Erythroblast (primary cell): Measurements from ENCODE around the gene CTAGE1.
"Not testable (repeated sequence)": the region's sequence is repeated elsewhere in the genome, so short reads cannot be mapped to it uniquely, and the experiment has no call there.

ENCODE experiments used
- DNase-seq, 2 experiments: peaks; one replicate each; lab custom pipeline; 2025; lab: John Stamatoyannopoulos, UW
- GATA1 ChIP-seq: IDR thresholded peaks from 2 replicates; pipeline ENCODE4 v1.6.1; 2011; ENCODE audit warnings: low read depth, mild to moderate bottlenecking, control low read depth, low read length, moderate library complexity
- POLR2A ChIP-seq: IDR thresholded peaks from 2 replicates; pipeline ENCODE4 v1.6.1; 2011; ENCODE audit warnings: mild to moderate bottlenecking, low read length

CTAGE1 gene

DNA sequence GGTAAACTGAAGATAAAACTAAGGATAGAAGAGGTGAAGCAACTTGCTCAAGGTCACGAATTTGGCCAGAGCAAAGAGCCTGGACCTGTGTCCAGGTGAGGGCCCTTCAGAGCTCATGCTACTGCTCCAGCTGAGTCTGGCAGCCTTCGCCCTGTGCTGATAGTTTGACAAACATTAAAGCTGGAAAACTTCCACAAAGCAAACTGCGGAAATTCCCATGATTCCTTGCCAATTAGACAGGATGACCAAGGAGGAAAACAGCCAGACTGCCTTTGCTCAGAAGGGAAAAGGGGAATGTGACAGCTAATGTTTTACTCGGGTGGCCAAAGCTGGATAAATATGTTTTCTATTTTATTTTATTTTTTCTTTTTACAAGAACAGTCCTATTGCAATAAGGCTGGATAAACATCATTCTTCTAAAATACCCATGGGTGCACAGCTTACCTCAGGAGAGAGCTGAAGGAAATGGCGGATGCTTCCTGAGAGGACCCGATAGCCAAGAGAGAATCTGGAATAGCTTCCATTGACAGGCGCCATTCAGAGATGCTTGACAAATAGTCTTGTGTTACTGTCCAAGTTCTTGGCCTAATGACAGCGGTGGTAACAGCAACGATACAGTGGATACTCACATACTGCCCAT lies 5.3 kb upstream of the CTAGE1 start:
- no peak for DNase-seq
- TF ChIP-seq POLR2A (no peak), GATA1 (no peak)

DNA sequence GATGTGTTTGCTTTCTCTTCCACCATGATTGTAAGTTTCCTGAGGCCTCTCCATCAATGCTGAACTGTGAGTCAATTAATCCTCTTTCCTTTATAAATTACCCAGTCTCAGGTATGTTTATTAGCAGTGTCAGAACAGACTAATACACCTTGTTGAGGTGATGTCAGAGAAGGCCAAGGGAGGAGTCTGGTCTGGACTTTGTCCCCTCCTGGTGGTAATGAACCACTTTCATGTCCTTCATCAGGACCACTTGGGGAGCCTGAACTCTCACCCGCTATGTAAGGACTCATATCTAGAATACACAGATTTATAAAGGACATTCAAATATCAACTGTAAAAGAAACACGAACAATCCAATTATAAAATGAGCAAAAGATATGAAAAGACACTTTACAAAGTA lies 2.9 kb upstream of the CTAGE1 start:
- DNase-seq, result no peak
- TF ChIP-seq GATA1, result no peak
- no peak for TF ChIP-seq POLR2A

DNA sequence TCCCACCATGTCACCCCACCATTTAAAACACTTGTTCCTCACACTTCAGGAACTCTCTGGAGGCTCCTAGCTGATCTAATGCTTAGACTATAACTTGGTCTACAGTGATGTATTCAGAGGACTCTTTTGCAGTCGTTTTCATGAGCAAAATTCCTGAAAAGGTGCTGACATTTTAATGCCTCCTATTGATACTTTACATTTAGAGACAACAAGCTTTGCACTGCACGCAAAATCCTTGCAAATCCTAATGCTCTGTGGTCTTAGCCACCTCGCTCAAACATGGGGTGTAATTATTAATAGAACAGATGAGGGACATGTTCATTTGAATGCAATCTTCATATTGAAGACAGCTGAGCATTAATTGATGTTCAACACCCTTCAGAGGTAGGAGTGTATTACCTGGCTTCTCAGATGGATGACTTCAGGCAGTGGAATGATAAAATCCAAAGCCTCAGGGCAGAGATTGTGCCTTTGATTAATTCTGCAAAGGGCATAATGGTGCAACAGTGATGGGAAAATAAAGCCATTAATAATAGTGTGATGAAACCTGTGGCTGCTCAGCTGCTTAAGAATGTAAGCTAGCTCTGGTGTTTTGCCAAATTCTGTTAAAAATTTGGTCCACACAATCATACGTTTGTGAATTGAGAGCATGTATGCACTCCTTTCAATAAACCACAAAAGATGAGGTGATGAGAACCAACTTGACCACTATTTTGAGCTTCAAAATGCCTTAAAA lies 5.4 kb downstream of the CTAGE1 start:
- no peak for DNase-seq
- TF ChIP-seq POLR2A, result no peak
- no peak for TF ChIP-seq GATA1

DNA sequence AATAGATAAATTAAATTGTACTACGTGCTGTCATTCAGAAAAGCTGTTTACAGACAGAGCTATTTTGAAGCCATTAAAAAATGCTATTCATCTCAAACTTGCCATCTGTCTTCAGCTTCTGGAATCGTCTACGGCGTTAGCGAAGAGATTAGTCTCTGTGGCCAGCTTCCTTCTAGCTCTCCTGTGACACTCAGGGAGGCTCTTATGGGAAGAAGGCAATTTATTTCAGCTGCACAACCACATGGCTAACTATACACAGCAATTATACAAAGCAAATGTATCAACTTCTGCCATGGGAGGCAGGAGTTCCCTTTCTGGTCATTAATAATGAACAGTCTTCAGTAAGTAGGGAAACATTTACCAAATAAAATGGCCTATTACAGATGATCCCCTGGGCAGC lies 6.3 kb downstream of the CTAGE1 start:
- TF ChIP-seq POLR2A, result no peak
- DNase-seq, result no peak

DNA sequence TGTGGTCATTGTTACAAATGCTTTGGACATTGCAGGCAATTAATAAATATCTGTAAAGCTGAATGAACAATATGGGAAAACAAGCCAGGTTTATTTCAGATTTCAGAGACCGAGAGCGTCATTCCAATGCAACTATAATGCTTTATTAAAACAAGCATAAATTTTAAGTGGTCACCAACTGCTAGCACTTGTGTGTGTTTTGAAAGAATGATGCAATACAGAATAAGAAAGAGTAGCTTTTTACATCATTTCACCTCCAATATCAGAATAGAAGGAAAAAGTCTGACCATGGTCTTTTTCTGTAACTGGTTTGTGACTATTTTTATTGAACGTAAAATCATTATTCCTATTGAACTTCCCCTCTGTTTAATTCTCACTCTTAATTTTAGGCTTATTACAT lies 7.6 kb downstream of the CTAGE1 start:
- TF ChIP-seq GATA1 (no peak), POLR2A (no peak)
- no peak for DNase-seq

DNA sequence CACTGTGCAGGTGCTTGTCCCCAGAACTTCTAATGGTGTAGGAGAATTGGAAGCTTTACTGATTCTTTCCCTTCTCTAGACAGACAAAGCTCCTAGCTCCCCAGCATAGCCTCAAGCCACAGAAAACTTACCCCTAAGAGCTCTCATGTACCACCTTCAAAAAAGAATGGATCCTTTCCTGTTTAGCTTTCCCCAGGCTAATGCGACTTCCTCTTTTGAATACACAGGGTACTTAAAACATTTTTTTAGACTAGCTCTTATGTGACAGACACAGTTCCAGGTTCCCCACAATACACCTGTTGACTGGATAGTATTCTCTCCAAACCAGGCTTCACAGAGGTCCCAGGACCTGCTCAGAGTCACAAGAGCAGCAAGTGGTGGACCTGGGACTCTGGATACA lies 8.3 kb downstream of the CTAGE1 start:
- no peak for TF ChIP-seq GATA1
- no peak for TF ChIP-seq POLR2A
- no peak for DNase-seq

DNA sequence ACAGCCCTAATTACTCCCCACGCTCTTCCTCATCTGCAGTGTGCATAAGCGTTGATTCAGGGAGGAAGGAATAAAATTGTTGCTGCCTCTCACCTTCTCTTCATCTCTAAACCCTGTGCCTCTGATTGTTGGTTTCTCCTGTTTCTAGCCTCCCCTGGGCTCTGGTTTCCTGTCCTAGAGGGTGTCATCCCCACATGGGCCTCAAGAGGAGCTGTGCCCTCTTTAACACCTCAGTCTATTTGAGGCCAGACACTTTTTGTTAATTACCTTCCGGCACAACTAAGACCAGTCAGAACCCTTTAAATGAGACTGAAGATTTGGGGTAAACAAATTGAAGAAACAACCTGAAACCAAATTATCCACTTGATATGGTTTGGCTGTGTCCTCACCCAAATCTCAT lies 9.7 kb downstream of the CTAGE1 start:
- no peak for DNase-seq

DNA sequence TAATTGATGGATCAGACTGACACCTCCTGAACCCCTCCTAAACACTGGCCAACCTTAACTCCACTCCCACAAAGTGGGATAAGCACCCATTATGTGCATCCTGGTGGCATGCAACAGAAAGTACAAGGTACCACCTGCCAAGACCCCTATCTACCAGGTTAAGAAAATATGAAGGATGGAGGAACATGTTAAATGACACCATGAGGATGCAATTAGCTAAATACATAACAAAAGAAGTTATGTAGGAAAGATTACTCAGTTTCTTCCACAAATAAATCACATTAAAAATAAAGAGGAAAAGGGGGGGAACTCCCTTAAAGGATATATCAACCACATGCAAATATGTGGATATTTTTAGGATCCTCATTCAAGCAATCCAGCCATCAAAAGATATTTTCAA lies 12.6 kb downstream of the CTAGE1 start:
- TF ChIP-seq POLR2A (no peak), GATA1 (no peak)
- no peak for DNase-seq

More for the DNA sequence above, 9.7 kb downstream of the CTAGE1 start:
- no peak for TF ChIP-seq GATA1
- no peak for TF ChIP-seq POLR2A

DNA sequence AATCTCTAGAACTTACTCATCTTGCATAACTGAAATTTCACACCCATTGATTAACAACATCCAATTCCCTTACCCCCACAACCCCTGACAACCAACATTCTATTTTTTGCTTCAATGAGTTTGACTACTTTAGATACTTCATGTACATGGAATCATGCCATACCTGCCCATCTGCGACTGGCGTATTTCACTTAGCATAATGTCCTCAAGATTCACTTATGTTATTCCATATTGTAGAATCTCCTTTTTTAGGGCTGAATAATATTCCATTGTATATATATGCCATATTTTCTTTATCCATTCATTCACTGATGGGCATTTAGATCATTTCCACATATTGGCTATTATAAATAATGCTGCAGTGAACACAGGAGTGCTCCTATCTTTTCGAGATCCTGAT lies 13.8 kb downstream of the CTAGE1 start:
- no peak for DNase-seq
- TF ChIP-seq GATA1, result no peak
- TF ChIP-seq POLR2A, result no peak

DNA sequence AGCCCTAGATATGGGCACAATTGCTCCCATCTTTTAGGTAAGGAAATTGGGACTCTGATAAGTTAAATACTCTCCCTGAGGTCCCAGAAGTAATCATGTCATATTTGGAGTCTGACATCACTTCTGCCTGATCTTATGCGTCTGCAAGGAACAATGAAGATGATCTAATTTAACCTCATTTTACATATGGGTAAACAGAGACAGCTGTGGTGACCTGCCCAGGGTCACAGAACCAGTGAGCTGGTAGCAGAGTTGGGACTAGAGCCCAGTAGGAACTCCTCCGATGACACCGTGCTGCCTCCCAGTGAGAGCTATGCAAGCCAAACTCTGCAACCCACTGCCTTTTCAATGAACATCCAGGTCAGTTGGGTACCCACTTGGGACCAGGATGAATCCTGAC lies 17.8 kb downstream of the CTAGE1 start:
- TF ChIP-seq GATA1 (no peak), POLR2A (no peak)
- no peak for DNase-seq

DNA sequence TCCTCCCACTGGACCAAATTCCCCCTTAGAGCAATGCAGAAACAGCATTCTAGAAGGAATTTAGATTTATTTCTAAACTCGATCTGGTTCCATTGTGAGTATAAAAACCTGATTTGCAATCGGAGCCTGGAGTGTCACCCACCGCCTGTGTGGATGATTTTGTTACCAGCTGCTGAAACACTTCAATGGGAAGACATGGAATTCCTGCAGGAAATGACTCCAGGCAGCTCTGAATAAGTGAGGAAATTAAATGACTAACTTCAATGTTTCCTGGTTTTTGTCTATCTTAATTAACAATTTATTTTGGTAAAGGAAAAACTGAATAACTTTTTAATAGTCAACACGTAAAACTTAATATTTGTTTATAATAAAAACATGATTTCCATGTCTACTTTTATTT lies 19.3 kb downstream of the CTAGE1 start:
- TF ChIP-seq GATA1 (no peak), POLR2A (no peak)
- no peak for DNase-seq

DNA sequence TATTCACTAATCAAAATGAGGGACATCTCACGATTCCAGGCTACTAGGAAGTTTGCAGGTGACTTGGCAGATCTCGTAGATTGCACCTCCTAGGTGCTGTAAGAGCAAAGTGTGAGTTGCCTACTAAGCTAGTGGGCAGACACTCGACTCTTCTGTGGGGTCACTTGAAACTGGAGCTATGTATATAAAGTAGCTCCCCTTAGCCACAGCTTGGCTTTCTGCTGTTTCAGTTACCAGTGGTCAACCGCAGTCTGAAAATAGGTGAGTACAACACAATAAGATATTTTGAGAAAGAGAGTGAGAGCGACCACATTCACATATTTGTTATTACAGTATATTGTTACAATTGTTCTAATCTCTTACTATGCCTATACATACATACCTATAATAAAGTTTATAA lies 23.3 kb downstream of the CTAGE1 start:
- no peak for DNase-seq
- TF ChIP-seq GATA1 (no peak), POLR2A (no peak)

DNA sequence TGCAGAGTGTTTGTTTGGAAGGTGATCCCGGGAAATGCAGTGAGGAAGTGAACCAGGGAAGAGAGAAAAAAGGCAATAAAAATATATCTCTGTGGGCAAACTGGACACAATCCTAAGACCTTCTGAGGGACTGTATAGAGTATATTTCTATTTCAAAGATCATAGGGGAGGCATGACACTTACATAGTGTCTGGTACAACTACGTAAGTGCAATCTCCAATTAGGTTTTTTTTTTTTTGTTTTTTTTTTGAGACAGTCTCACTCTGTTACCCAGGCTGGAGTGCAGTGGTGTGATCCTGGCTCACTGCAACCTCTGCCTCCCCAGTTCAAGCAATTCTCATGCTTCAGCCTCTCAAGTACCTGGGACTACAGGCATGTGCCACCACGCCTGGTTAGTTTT lies 24.6 kb downstream of the CTAGE1 start:
- DNase-seq, result not testable (repeated sequence)

DNA sequence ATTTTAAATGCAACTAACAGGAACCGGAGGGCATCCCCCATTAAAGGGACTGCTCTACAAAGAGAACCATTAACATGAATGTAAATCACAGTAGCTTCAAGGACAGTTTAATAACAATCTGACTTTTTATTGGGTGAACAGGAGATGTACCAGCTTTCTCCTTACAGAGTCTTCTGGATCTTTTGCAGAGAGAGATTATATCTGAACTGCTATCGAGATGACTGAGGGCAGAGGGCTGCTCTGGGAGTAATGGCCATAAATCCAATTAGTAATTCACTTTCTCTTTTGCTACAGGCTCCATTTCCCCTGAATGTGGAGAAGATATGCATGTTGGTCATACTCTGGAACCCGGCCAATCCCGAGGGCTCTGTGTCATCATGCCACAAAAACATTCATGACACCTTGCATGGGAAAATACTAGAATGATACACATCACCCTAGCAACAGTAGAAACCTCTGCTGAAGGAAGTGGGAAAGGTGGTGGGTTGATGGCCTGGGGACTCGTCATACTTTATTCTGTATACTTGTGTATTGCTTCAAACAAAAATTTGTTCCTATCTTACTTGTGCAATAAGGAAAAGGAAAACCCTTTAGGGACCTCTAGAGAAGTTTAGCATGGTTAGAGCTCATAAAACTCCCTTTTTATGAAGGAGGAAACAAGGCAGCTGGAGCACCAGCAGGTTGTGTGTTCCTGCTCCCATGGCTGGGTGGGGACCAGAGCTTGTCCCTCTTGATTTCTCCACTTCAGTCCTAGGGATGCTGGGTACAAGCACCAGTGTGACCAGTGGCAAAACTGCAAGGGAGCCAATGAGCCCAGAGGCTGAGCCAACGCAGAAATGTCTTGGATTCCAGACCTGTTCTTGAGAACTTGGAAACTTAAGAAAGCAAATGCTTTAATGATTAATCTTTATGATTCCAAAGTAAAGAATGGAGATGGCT lies 26.0 kb downstream of the CTAGE1 start:
- no peak for TF ChIP-seq POLR2A
- no peak for TF ChIP-seq GATA1
- DNase-seq, result peak in 1 of 2 experiments; percentile 24
